ENCODE data around the gene SPAG6. TPM values are rescaled to one million over a fixed set of nuclear protein-coding genes. Genes with fewer than 3 reads are reported as not detected.

The SPAG6 gene
- total RNA-seq, 1 donor from 2014 or later: not detected

DNA sequence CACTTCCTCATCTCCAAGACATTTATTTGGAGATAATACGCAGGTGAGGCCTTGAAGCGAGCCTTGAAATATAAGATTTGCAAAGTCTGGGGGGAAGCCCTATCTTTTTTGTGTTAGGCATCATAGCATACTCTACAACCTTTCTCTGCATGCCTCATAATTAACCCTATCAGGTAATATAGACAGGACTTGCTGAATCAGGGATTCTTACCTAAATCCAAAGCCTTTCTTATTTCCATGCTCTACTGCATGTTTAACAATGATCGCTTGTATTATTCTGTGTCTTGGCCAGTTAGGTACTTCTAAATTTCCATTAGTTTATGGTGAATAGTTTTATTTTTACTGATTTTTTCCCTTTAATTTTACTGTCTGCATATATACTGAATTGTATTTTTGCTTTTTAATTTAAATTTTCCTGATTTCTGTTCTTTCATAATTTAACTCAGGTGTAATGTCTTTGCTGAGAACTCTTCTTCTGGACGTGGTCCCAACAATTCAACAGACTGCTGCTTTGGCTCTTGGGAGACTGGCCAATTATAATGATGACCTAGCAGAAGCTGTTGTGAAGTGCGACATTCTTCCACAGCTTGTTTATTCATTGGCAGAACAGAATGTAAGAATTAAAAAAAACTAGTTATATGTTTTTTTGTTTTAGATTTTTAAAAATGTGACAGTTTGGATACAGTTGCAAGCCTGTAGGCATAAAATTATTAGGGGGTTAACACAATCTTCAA, 19.3 kb downstream of the SPAG6 start:
- H3K27me3 Mint-ChIP-seq: peaks cover 1% of the 10 kb centered on the region
- DNase-seq: no peak
- intact Hi-C loops (cut with micrococcal nuclease): no loop called here
- no peak overlapping the region for H3K27ac Mint-ChIP-seq
- H3K4me1 Mint-ChIP-seq: peaks cover 32% of the 10 kb centered on the region
- no peak overlapping the region for H3K4me3 Mint-ChIP-seq
- peaks cover 3% of the 10 kb centered on the region for H3K9me3 Mint-ChIP-seq
- no peaks in the 10 kb centered on the region for H3K36me3 Mint-ChIP-seq (ENCODE audit: low read depth)

- intact Hi-C loops (cut with micrococcal nuclease): no loop called here
- peaks cover 3% of the 10 kb centered on the region for H3K9me3 Mint-ChIP-seq
- no peaks in the 10 kb centered on the region for H3K36me3 Mint-ChIP-seq (ENCODE audit: low read depth)
- H3K27ac Mint-ChIP-seq: no peak overlapping the region
- H3K27me3 Mint-ChIP-seq: no peaks in the 10 kb centered on the region
- DNase-seq: no peak
- H3K4me1 Mint-ChIP-seq: peaks cover 35% of the 10 kb centered on the region
- H3K4me3 Mint-ChIP-seq: no peak overlapping the region
Observed at GRCh38 chr10:22365233-22365632, 19.9 kb downstream of the SPAG6 start.

DNA sequence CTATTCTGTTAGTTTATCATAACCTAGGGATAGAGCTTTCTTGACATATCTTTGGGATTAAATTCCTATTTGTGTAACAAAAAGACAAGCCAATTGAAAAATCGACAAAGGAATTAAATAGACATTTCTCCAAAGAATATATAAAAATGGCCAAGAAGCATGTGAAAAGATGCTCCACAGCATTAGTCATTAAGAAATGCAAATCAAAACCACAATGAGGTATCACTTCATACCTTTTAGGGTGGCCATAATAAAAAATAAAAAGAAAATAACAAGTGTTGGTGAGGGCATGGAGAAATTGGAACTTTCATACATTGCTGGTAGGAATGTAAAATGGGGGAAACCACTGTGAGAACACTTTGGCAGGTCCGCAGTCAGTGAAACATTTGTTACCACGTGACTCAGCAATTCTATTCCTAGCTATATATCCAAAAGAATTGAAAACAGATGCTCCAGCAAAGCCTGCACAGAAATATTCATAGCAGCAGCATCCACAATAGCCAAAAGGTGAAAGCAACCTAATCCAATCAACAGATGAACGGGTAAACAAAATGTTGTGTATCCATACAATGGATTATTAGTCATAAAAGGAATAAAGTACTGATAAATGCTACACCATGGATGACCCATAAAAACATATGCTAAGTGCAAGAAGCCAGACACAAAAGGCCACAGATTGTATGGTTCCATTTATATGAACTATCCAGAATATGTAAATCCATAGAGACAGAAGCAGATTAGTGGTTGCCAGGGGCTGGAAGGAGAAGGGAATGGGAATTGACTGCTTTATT, 20.5 kb downstream of the SPAG6 start:
- Mint-ChIP-seq H3K4me3 (no peak overlapping the region), H3K4me1 (peaks cover 36% of the 10 kb centered on the region), H3K36me3 (ENCODE audit: low read depth) (no peaks in the 10 kb centered on the region), H3K9me3 (peaks cover 3% of the 10 kb centered on the region), H3K27me3 (no peaks in the 10 kb centered on the region), H3K27ac (peak overlapping the region; percentile 67)
- intact Hi-C loops (cut with micrococcal nuclease): loop anchor here (2.0 kb wide), 3 partner anchors 25 to 317 kb away; no protein-coding TSS in a partner anchor
- DNase-seq: no peak

DNA sequence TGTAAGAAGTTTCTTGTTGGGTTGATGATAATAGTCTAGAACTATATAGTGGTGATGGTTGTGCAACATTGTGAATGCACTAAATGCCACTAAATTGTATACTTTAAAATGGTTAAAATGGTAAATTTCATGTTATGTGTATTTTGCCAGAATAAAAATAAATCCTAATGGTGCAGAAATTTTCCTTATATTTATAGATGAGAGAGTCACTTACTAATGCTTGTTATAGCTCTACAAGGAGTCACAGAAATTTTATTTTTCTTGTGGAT, 21.1 kb downstream of the SPAG6 start:
- peaks cover 3% of the 10 kb centered on the region for H3K9me3 Mint-ChIP-seq
- H3K27ac Mint-ChIP-seq: peak overlapping the region; percentile 67
- H3K4me1 Mint-ChIP-seq: peaks cover 36% of the 10 kb centered on the region
- intact Hi-C loops (cut with micrococcal nuclease): loop anchor here (2.0 kb wide), 3 partner anchors 26 to 316 kb away; no protein-coding TSS in a partner anchor
- H3K36me3 Mint-ChIP-seq (ENCODE audit: low read depth): no peaks in the 10 kb centered on the region
- no peak for DNase-seq
- no peak overlapping the region for H3K4me3 Mint-ChIP-seq
- no peaks in the 10 kb centered on the region for H3K27me3 Mint-ChIP-seq

GRCh38 chr10:22366771-22367170, 21.5 kb downstream of the SPAG6 start:
- no peak for DNase-seq
- H3K4me3 Mint-ChIP-seq: peak overlapping the region; percentile 60
- H3K9me3 Mint-ChIP-seq: peaks cover 3% of the 10 kb centered on the region
- H3K27me3 Mint-ChIP-seq: no peaks in the 10 kb centered on the region
- H3K27ac Mint-ChIP-seq: peak overlapping the region; percentile 25
- H3K36me3 Mint-ChIP-seq (ENCODE audit: low read depth): no peaks in the 10 kb centered on the region
- intact Hi-C loops (cut with micrococcal nuclease): loop anchor here (1.0 to 2.0 kb wide), 6 partner anchors 13 to 316 kb away; no protein-coding TSS in a partner anchor
- H3K4me1 Mint-ChIP-seq: peaks cover 36% of the 10 kb centered on the region

DNA sequence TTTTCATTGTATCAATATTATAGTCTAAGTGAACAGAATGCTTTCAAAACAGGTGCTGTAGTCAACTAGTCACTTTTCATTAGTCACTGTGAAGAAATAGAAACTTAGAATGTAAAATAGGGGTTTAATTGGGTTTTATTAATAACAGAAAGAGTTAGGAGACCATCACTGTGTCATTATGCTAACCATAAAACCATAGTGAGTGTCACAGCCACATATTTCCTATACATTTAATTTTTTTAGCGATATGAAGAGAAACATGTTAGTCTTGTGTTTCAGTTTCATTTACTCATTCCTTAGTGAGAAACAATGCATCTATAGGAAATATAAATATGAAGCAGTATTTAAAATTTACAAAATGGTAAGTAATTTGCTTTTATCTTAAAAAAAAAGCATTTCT, 22.2 kb downstream of the SPAG6 start:
- intact Hi-C loops (cut with micrococcal nuclease): loop anchor here (1.0 to 2.0 kb wide), 6 partner anchors 12 to 315 kb away; no protein-coding TSS in a partner anchor
- peak overlapping the region; percentile 64 for H3K4me3 Mint-ChIP-seq
- peaks cover 3% of the 10 kb centered on the region for H3K9me3 Mint-ChIP-seq
- H3K4me1 Mint-ChIP-seq: peaks cover 36% of the 10 kb centered on the region
- H3K27ac Mint-ChIP-seq: peak overlapping the region; percentile 79
- no peak for DNase-seq
- no peaks in the 10 kb centered on the region for H3K27me3 Mint-ChIP-seq
- no peaks in the 10 kb centered on the region for H3K36me3 Mint-ChIP-seq (ENCODE audit: low read depth)

DNA sequence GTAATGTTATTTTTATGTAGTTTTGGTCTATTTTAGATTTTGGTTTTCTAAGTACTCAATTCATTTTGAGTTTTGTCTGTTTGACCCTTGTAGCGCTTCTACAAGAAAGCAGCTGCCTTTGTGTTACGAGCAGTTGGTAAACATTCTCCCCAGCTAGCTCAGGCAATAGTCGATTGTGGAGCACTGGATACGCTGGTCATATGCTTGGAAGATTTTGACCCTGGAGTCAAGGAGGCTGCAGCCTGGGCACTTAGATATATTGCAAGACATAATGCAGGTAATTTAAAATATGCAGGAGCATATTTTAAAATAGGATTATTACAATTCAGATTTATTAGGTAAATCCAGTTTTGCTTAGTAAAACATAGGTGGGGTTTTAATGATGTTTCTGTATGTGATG, 23.1 kb downstream of the SPAG6 start:
- Mint-ChIP-seq H3K9me3 (peaks cover 3% of the 10 kb centered on the region), H3K27ac (no peak overlapping the region), H3K27me3 (no peaks in the 10 kb centered on the region), H3K4me1 (peaks cover 35% of the 10 kb centered on the region), H3K36me3 (ENCODE audit: low read depth) (no peaks in the 10 kb centered on the region), H3K4me3 (no peak overlapping the region)
- DNase-seq: no peak
- intact Hi-C loops (cut with micrococcal nuclease): no loop called here

DNA sequence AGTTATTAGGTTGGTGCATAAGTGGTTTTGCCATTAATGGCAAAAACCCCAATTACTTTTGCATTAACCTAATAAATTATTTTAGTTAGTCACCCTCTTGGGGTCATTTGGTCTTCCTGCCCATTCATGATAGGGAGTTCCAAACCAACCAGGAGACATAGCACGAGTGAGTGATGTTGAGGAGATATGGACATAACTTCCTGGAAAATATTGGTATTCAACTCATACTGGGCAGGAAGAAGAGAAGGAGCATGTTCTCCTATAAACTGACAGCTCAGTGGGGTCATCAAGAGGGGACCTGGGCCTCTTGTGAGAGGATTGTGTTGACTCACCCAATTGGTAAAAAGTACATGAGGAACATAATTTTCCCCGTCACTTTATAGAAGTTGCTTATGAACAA, 23.7 kb downstream of the SPAG6 start:
- H3K4me1 Mint-ChIP-seq: peaks cover 34% of the 10 kb centered on the region
- no peak for DNase-seq
- H3K9me3 Mint-ChIP-seq: peaks cover 3% of the 10 kb centered on the region
- no peak overlapping the region for H3K27ac Mint-ChIP-seq
- H3K27me3 Mint-ChIP-seq: no peaks in the 10 kb centered on the region
- H3K36me3 Mint-ChIP-seq (ENCODE audit: low read depth): no peaks in the 10 kb centered on the region
- H3K4me3 Mint-ChIP-seq: no peak overlapping the region
- intact Hi-C loops (cut with micrococcal nuclease): no loop called here

- H3K27me3 Mint-ChIP-seq: peaks cover under 1% of the 10 kb centered on the region
- no peaks in the 10 kb centered on the region for H3K36me3 Mint-ChIP-seq (ENCODE audit: low read depth)
- intact Hi-C loops (cut with micrococcal nuclease): no loop called here
- peaks cover 3% of the 10 kb centered on the region for H3K9me3 Mint-ChIP-seq
- H3K4me3 Mint-ChIP-seq: no peak overlapping the region
- peaks cover 34% of the 10 kb centered on the region for H3K4me1 Mint-ChIP-seq
- no peak for DNase-seq
- no peak overlapping the region for H3K27ac Mint-ChIP-seq
Observed at GRCh38 chr10:22369434-22370072, 24.3 kb downstream of the SPAG6 start.

- Mint-ChIP-seq H3K9me3 (peaks cover 3% of the 10 kb centered on the region), H3K27me3 (peaks cover 4% of the 10 kb centered on the region), H3K27ac (no peak overlapping the region), H3K36me3 (ENCODE audit: low read depth) (no peaks in the 10 kb centered on the region), H3K4me1 (peaks cover 35% of the 10 kb centered on the region), H3K4me3 (no peak overlapping the region)
- no peak for DNase-seq
- intact Hi-C loops (cut with micrococcal nuclease): no loop called here
Observed at GRCh38 chr10:22370320-22370719, 25.0 kb downstream of the SPAG6 start.

- intact Hi-C loops (cut with micrococcal nuclease): no loop called here
- H3K27ac Mint-ChIP-seq: no peak overlapping the region
- no peak for DNase-seq
- H3K36me3 Mint-ChIP-seq (ENCODE audit: low read depth): no peaks in the 10 kb centered on the region
- H3K9me3 Mint-ChIP-seq: no peaks in the 10 kb centered on the region
- H3K4me3 Mint-ChIP-seq: no peak overlapping the region
- peaks cover 23% of the 10 kb centered on the region for H3K4me1 Mint-ChIP-seq
- peaks cover 4% of the 10 kb centered on the region for H3K27me3 Mint-ChIP-seq
Observed at GRCh38 chr10:22372298-22372697, 27.0 kb downstream of the SPAG6 start.

- Mint-ChIP-seq H3K27me3 (peaks cover 4% of the 10 kb centered on the region), H3K4me1 (peaks cover 19% of the 10 kb centered on the region), H3K4me3 (no peak overlapping the region), H3K27ac (no peak overlapping the region), H3K36me3 (ENCODE audit: low read depth) (no peaks in the 10 kb centered on the region), H3K9me3 (no peaks in the 10 kb centered on the region)
- no peak for DNase-seq
- intact Hi-C loops (cut with micrococcal nuclease): no loop called here
Observed at GRCh38 chr10:22372917-22373316, 27.6 kb downstream of the SPAG6 start.

- intact Hi-C loops (cut with micrococcal nuclease): loop anchor here (5.0 kb wide), 1 partner anchor 1833 kb away; the partner anchor contains the start of gene KIAA1217
- Mint-ChIP-seq H3K36me3 (ENCODE audit: low read depth) (no peaks in the 10 kb centered on the region), H3K27me3 (peaks cover 4% of the 10 kb centered on the region), H3K9me3 (no peaks in the 10 kb centered on the region), H3K4me1 (peaks cover 16% of the 10 kb centered on the region), H3K4me3 (no peak overlapping the region), H3K27ac (peak overlapping the region; percentile 22)
- DNase-seq: no peak
Observed at GRCh38 chr10:22374489-22375126, 29.3 kb downstream of the SPAG6 start.
